HL-60 (cell line): ENCODE data around the gene TPO.
"Not testable (repeated sequence)": the region's sequence is repeated elsewhere in the genome, so short reads cannot be mapped to it uniquely, and the experiment has no call there.

Experiments used
- DNase-seq, 2 experiments: peaks; one replicate each; pipeline ENCODE4 v3.0.0-alpha.2; 2010 to 2020; ENCODE audit warnings: low read depth in 1 of 2, low spot score in 1 of 2
- H3K27ac ChIP-seq: fragments of 250-450 bp; sonication (Bioruptor Pico); replicated peaks from 2 replicates; pipeline ENCODE4 v1.5.1; 2020; ENCODE audit warnings: mild to moderate bottlenecking, moderate library complexity
- H3K27me3 ChIP-seq: fragments of 250-450 bp; sonication (Bioruptor Pico); 2 replicates; pipeline ENCODE4 v1.5.1; 2021; ENCODE audit warnings: mild to moderate bottlenecking, moderate library complexity; ENCODE audit not compliant: insufficient read depth, poor library complexity, severe bottlenecking
- H3K4me3 ChIP-seq: replicated peaks from 2 replicates; pipeline ENCODE4 v1.5.1; 2011; ENCODE audit warnings: mild to moderate bottlenecking, control low read depth, low read length; ENCODE audit not compliant: insufficient read depth
- CTCF ChIP-seq: IDR thresholded peaks from one replicate; pipeline ENCODE4 v1.5.1; 2011; ENCODE audit warnings: low read length, control low read depth, inconsistent platforms; ENCODE audit not compliant: insufficient read depth
- GABPA ChIP-seq: IDR thresholded peaks from 2 replicates; pipeline ENCODE4 v1.6.1; 2012; ENCODE audit warnings: low read depth
- POLR2AphosphoS5 ChIP-seq: IDR thresholded peaks from 2 replicates; pipeline ENCODE4 v1.6.1; 2012; ENCODE audit warnings: low read depth
- SPI1 ChIP-seq: IDR thresholded peaks from 2 replicates; pipeline ENCODE4 v1.6.1; 2012; ENCODE audit warnings: low read depth, mild to moderate bottlenecking, borderline replicate concordance
- TF ChIP-seq, protein P1 (sequence below): IDR thresholded peaks from 2 replicates; pipeline ENCODE4 v1.6.1; 2012; ENCODE audit warnings: low read depth; ENCODE audit not compliant: insufficient replicate concordance

Gene TPO

DNA sequence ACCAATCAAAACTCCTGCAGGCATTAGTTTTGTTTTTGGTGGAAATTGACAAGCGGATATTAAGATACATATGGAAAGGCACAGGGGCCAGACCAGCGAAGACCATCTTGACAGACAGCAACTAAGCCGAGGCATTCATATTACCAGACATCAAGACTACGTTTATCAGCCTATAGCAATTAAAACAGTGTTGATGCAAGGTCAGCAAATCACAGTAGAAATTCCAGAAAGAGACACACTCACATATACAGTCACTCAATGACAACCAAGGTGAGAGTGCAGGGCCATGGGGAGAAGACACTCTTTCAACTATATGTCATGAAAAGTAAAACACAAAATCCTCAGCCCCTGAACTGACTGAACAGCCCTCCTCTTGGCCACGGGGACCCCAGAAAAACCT is 164.6 kb downstream of the TPO start:
- H3K4me3 ChIP-seq, result no peak overlapping the region
- DNase-seq, result no peak
- TF ChIP-seq CTCF, result no peak
- no peak for TF ChIP-seq POLR2AphosphoS5
- TF ChIP-seq GABPA, result no peak
- TF ChIP-seq, protein P1, sequence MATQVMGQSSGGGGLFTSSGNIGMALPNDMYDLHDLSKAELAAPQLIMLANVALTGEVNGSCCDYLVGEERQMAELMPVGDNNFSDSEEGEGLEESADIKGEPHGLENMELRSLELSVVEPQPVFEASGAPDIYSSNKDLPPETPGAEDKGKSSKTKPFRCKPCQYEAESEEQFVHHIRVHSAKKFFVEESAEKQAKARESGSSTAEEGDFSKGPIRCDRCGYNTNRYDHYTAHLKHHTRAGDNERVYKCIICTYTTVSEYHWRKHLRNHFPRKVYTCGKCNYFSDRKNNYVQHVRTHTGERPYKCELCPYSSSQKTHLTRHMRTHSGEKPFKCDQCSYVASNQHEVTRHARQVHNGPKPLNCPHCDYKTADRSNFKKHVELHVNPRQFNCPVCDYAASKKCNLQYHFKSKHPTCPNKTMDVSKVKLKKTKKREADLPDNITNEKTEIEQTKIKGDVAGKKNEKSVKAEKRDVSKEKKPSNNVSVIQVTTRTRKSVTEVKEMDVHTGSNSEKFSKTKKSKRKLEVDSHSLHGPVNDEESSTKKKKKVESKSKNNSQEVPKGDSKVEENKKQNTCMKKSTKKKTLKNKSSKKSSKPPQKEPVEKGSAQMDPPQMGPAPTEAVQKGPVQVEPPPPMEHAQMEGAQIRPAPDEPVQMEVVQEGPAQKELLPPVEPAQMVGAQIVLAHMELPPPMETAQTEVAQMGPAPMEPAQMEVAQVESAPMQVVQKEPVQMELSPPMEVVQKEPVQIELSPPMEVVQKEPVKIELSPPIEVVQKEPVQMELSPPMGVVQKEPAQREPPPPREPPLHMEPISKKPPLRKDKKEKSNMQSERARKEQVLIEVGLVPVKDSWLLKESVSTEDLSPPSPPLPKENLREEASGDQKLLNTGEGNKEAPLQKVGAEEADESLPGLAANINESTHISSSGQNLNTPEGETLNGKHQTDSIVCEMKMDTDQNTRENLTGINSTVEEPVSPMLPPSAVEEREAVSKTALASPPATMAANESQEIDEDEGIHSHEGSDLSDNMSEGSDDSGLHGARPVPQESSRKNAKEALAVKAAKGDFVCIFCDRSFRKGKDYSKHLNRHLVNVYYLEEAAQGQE, result no peak
- TF ChIP-seq SPI1, result no peak
- no peaks in the 10 kb centered on the region for H3K27me3 ChIP-seq
- H3K27ac ChIP-seq, result no peak overlapping the region

- H3K27ac ChIP-seq, DNase-seq, H3K27me3 ChIP-seq, H3K4me3 ChIP-seq: not testable (repeated sequence)
Measured at GRCh38 chr2:1581257-1581964, 168.1 kb downstream of the TPO start.

GRCh38 chr2:1581965-1582625 is 168.8 kb downstream of the TPO start:
- no peak for TF ChIP-seq CTCF
- TF ChIP-seq, protein P1, result no peak
- TF ChIP-seq SPI1, result no peak
- TF ChIP-seq GABPA, result no peak
- TF ChIP-seq POLR2AphosphoS5, result no peak

DNA sequence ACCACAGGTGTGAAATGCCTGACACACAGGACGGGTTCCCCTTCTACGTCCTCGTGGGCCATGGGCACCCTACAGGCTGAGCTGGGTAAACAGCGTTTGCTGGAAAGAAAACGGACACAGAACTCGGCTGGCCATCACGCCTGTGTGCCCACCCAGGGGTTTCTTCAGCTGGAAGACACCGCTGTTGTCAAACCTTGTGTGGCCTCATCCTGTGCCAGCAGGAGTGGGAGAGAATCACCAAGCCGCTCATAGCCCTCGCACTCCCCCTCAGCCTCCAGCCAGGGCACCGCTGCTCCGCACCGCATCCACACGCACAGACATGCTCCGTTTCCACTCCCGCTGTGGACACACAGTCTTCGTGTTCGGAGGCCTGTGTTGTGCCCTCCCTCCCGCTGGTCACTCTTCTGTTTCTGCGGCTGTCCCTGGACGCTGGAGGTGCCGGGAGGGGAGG is 169.7 kb downstream of the TPO start:
- TF ChIP-seq, protein P1, result no peak
- no peak for TF ChIP-seq CTCF
- TF ChIP-seq POLR2AphosphoS5, result no peak
- no peak for TF ChIP-seq SPI1
- no peak for TF ChIP-seq GABPA
- no peaks in the 10 kb centered on the region for H3K27me3 ChIP-seq
- no peak for DNase-seq
- H3K4me3 ChIP-seq, result no peak overlapping the region
- no peak overlapping the region for H3K27ac ChIP-seq

More at GRCh38 chr2:1581965-1582625, 168.8 kb downstream of the TPO start:
- Histone ChIP-seq H3K27ac (no peak overlapping the region), H3K27me3 (no peaks in the 10 kb centered on the region), H3K4me3 (no peak overlapping the region)
- DNase-seq, result no peak
